GM12892 (cell line): ENCODE measurements around the gene SAA4.
"Not testable (repeated sequence)": the region's sequence is repeated elsewhere in the genome, so short reads cannot be mapped to it uniquely, and the experiment has no call there.

Source experiments
- DNase-seq: peaks from one replicate; pipeline ENCODE4 v3.0.0; 2011; ENCODE audit not compliant: insufficient read length
- FAIRE-seq: peaks from 2 replicates; lab custom pipeline; 2011; peaks lifted over from hg19 to GRCh38; lab: Jason Lieb, UNC
- POLR2A ChIP-seq: IDR thresholded peaks from 2 replicates; pipeline ENCODE4 v1.6.1; 2011; ENCODE audit warnings: low read depth, low read length, control low read depth
- POLR2AphosphoS5 ChIP-seq: IDR thresholded peaks from 2 replicates; pipeline ENCODE4 v1.6.1; 2011; ENCODE audit warnings: low read depth, low read length, control low read depth
- TAF1 ChIP-seq: IDR thresholded peaks from 2 replicates; pipeline ENCODE4 v1.6.1; 2011; ENCODE audit warnings: low read depth, mild to moderate bottlenecking, control low read depth, low read length, borderline replicate concordance

SAA4 gene

GRCh38 chr11:18261721-18262120, 25.1 kb upstream of the SAA4 start:
- FAIRE-seq (no peak), DNase-seq (no peak)
- TF ChIP-seq POLR2A = no peak
- no peak for TF ChIP-seq POLR2AphosphoS5
- TF ChIP-seq TAF1 = no peak

DNA sequence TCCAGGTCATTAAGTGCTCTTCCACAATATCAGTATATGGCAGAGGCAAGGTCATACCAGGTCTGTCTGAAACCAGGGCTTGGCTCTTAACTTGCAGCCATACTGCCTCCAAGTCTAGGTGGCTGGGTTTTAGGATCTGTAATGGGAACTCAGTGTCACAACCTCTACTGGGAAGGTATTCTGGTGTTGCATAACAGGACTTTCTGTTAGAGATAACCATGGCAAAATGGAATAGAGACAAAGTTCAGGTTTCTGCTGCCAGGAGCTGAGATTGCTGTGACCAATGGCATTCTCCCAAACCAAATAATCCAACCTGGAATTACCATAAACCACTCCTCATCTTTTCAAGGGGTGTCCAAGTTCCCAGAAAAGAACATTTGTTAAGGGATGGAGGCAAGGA, 22.7 kb upstream of the SAA4 start:
- FAIRE-seq (no peak), DNase-seq (no peak)
- TF ChIP-seq TAF1 = no peak

GRCh38 chr11:18254781-18255361, 18.3 kb upstream of the SAA4 start:
- TF ChIP-seq TAF1 (no peak), POLR2AphosphoS5 (no peak), POLR2A (no peak)
- FAIRE-seq (no peak), DNase-seq (no peak)

- TF ChIP-seq POLR2AphosphoS5 = no peak
- no peak for TF ChIP-seq POLR2A
- TF ChIP-seq TAF1 = no peak
- no peak for DNase-seq
- FAIRE-seq = no peak
These were observed 17.3 kb upstream of the SAA4 start for GRCh38 chr11:18253778-18254338.

GRCh38 chr11:18253233-18253632, 16.6 kb upstream of the SAA4 start:
- no peak for FAIRE-seq
- TF ChIP-seq POLR2A = no peak
- TF ChIP-seq POLR2AphosphoS5 = no peak
- no peak for TF ChIP-seq TAF1
- no peak for DNase-seq

DNA sequence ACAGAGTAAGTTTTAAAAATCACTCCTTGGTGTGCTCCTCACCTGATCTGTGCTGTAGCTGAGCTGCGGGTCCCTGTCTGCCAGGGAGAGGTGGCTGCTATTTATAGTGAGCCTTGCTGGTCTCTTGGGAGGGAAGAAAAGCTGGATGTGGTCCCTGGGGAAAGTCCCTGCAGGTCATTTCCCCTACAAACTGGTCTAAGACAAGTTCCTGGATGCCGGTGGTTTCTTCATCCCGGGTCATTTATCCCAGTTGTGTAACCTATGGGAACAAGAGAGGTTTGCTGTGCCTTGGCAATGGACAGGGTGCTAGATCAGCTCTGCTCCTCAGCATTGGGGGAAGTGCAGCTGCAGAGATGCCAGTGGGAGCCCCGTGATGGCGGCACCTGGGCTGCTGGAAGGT, 12.0 kb upstream of the SAA4 start, which contains the start of gene SAA2:
TSS of gene SAA2 (minus strand) at position 108 of the 400 bp plus-strand sequence. CDS start 657 bp downstream, outside the sequence.
- FAIRE-seq (no peak), DNase-seq (no peak)
- TF ChIP-seq POLR2AphosphoS5 (no peak), TAF1 (no peak), POLR2A (no peak)

DNA sequence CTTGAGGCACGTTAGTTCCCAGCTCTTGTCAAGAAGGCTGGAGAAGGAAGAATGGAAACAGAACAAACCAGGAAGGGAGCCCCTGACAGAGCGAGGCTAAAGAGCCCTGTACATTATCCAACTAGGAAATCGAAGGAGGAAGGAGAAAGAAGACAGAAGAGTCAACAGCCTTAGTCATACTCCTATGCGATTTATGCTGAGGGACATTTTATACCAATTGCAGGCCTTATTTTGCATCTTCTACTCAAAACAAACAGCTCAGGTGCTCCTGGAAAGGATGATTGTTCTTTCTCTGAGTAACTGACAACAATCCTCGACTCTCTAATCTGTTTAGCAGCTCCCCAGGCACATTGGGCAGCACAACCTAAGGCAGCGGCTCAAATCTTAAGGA, 10.6 kb upstream of the SAA4 start:
- not testable (repeated sequence) for FAIRE-seq

GRCh38 chr11:18246379-18247190, 10.0 kb upstream of the SAA4 start:
- not testable (repeated sequence) for DNase-seq
- FAIRE-seq = peak; percentile 97

More for the DNA sequence above, 10.6 kb upstream of the SAA4 start:
- not testable (repeated sequence) for DNase-seq

- no peak for DNase-seq
- no peak for FAIRE-seq
- no peak for TF ChIP-seq POLR2AphosphoS5
- TF ChIP-seq POLR2A = no peak
- no peak for TF ChIP-seq TAF1
These were observed 8.8 kb upstream of the SAA4 start for GRCh38 chr11:18245396-18245795.

DNA sequence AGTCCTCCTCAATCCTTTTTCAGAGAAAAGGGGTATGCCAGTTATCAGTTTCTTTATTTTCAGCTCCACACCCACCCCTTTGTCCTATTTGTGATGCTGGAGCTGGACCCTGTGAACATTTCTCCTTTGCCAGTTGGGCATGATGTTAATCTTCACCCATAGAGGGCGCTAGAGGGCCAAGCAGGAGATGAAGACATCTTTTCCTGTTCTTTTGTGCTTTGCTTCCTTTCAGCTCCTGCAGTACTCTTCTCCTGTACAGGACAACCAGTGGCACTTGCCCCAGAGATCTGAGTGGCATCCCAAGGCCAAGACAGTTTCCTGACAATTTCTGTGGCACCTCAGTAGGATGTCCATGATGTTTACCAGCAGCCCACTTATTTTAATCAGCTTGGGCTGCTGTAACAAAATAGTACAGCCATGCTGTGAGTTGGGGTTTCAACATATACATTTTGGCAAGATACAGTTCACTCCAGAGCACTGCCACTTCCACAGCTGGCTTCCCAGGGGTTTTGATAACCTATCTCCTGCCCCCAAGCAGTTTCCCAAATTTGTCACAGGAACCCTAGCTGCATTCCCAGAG, 7.3 kb upstream of the SAA4 start:
- peak; percentile 85 for FAIRE-seq
- TF ChIP-seq TAF1 (no peak), POLR2AphosphoS5 (no peak), POLR2A (no peak)
- DNase-seq = no peak

DNA sequence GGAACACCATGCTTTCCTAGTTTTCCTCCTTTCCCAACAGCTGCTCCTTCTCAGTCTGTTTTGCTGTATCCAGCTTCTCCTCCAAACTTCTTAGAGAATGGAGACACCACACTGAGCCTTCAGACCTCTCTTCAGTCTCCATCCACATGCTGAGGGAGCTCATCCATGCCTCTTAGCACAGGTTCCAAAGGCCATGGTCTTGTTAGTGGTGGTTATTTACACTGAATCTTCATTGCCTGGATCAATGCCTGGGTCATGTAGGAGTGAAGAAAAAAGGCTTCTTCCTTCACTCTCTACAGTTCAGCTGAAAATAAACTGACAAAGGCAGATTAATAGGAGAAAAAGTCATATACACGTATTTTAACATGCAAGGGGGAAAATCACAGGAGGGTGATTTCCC, 3.1 kb upstream of the SAA4 start:
- no peak for FAIRE-seq
- no peak for DNase-seq
- TF ChIP-seq POLR2A = no peak
